Hepatocyte (in vitro differentiated cells): ENCODE measurements around the gene CHD6.
A peak's percentile ranks its signal among the peaks of the same experiment; 100 is the strongest.

ENCODE experiments used
- EZH2 ChIP-seq: fragments of 200-600 bp; sonication (generic); IDR thresholded peaks from 2 replicates; pipeline ENCODE4 v1.6.1; 2016; ENCODE audit warnings: antibody characterized with exemption, mild to moderate bottlenecking, borderline replicate concordance
- TF ChIP-seq, protein P1 (sequence below): fragments of 200-600 bp; sonication (generic); IDR thresholded peaks from 2 replicates; pipeline ENCODE4 v1.5.1; 2016; ENCODE audit warnings: antibody characterized with exemption, mild to moderate bottlenecking; ENCODE audit not compliant: poor library complexity

DNA sequence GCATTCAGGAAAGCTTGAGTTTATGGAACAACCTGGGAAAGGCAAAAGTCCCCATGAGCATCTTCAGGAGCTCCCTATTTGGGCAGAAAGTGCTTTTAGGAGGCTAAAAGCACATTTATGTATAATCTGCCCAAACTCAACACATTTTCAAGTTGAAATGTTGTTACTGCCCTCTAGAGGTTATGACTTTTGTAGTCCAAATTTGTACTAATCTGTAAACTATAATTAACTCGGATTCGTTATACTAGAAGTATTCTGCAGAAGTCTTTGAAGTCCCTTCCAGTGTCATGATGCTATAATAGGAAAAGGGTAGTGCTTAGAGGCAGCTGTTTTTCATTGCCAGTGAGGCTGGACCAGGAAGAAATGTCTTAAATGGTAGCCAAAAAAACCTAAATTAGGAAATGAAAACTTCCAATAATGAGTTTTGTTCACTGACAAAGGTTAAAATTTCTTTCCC is 206.8 kb downstream of the CHD6 start:
- TF ChIP-seq, protein P1, sequence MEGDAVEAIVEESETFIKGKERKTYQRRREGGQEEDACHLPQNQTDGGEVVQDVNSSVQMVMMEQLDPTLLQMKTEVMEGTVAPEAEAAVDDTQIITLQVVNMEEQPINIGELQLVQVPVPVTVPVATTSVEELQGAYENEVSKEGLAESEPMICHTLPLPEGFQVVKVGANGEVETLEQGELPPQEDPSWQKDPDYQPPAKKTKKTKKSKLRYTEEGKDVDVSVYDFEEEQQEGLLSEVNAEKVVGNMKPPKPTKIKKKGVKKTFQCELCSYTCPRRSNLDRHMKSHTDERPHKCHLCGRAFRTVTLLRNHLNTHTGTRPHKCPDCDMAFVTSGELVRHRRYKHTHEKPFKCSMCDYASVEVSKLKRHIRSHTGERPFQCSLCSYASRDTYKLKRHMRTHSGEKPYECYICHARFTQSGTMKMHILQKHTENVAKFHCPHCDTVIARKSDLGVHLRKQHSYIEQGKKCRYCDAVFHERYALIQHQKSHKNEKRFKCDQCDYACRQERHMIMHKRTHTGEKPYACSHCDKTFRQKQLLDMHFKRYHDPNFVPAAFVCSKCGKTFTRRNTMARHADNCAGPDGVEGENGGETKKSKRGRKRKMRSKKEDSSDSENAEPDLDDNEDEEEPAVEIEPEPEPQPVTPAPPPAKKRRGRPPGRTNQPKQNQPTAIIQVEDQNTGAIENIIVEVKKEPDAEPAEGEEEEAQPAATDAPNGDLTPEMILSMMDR, result peak; percentile 59
- TF ChIP-seq EZH2, result no peak
